Central memory CD8-positive, alpha-beta T cell (primary cell): Measurements from ENCODE around the gene SMARCA2.
"Not testable (repeated sequence)": the region's sequence is repeated elsewhere in the genome, so short reads cannot be mapped to it uniquely, and the experiment has no call there.

Source experiments
- ATAC-seq: fragments of 150-1000 bp; cut with Tn5 transposase; replicated peaks from 2 replicates; pipeline ENCODE4 v1.10.0; 2022; ENCODE audit warnings: mild to moderate bottlenecking, moderate FRiP score, moderate number of reproducible peaks; ENCODE audit not compliant: poor library complexity, severe bottlenecking; ENCODE audit errors: extremely low read depth
- DNase-seq, 2 donors: peaks; one replicate each; pipeline ENCODE4 v3.0.0; 2021; ENCODE audit warnings: low spot score in 2 of 2
- H3K27ac Mint-ChIP-seq: one replicate; pipeline ENCODE4 v1.8.0; 2022; ENCODE audit warnings: low read depth, mild to moderate bottlenecking, moderate library complexity, mixed read lengths
- H3K27me3 Mint-ChIP-seq: one replicate; pipeline ENCODE4 v1.8.0; 2022; ENCODE audit warnings: mixed read lengths
- H3K36me3 Mint-ChIP-seq: one replicate; pipeline ENCODE4 v1.8.0; 2022; ENCODE audit warnings: mild to moderate bottlenecking, moderate library complexity, mixed read lengths; ENCODE audit not compliant: insufficient read depth
- H3K4me1 Mint-ChIP-seq: one replicate; pipeline ENCODE4 v1.8.0; 2022; ENCODE audit warnings: mixed read lengths
- H3K4me3 Mint-ChIP-seq: one replicate; pipeline ENCODE4 v1.8.0; 2022; ENCODE audit warnings: mild to moderate bottlenecking, moderate library complexity, mixed read lengths
- H3K9me3 Mint-ChIP-seq: one replicate; pipeline ENCODE4 v1.8.0; 2022; ENCODE audit warnings: mixed read lengths

SMARCA2 gene

DNA sequence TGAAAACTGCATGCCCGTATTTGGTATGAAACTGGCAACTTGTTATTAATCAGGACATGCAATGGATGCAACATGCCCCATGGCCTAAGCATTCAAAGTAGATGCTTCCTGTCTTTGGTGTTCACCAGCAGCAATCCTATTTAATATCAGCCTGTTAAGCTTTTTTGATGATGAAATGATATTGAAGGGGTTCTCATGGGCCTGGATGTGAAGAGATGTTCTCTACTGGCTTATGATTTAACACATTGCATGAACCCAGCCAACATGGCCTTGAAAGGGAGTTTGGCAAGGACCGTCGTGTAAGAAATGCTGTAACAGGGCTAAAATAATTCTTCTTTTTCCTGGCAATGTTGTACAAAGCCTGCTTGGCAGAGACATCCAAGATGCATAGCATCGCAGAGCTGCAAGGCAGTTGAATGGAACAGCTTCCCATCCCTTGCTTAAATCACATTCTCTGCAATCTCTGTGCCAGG is 111.2 kb downstream of the SMARCA2 start:
- Mint-ChIP-seq H3K27me3 (no peaks in the 10 kb centered on the region), H3K4me1 (peaks cover 64% of the 10 kb centered on the region), H3K4me3 (no peak overlapping the region), H3K27ac (peak overlapping the region; percentile 69), H3K36me3 (peaks cover 41% of the 10 kb centered on the region), H3K9me3 (no peaks in the 10 kb centered on the region)
- no peak for ATAC-seq
- DNase-seq = no peak

DNA sequence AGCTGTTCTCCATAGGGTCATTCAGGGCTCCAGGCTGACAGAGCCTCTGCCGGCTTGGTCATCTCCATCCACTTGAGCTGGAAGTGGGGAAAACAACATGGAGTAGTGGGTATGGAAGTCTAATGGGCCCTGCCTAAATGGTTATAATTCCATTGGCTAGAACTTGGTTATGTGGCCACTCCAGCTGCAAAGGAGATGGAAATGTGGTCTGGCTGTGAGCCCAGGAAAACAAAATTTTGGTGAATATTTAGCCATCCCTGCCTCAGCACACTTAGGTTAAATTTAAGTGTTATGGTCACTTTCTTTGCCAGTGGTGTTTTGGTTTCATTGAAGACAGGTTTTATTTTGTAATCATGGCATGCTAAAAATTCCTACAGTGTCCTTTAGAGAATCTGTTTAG is 112.3 kb downstream of the SMARCA2 start:
- H3K4me1 Mint-ChIP-seq = peaks cover 73% of the 10 kb centered on the region
- H3K9me3 Mint-ChIP-seq = no peaks in the 10 kb centered on the region
- H3K27me3 Mint-ChIP-seq = no peaks in the 10 kb centered on the region
- DNase-seq (no peak), ATAC-seq (no peak)
- H3K4me3 Mint-ChIP-seq = no peak overlapping the region
- H3K36me3 Mint-ChIP-seq = peaks cover 43% of the 10 kb centered on the region
- no peak overlapping the region for H3K27ac Mint-ChIP-seq

DNA sequence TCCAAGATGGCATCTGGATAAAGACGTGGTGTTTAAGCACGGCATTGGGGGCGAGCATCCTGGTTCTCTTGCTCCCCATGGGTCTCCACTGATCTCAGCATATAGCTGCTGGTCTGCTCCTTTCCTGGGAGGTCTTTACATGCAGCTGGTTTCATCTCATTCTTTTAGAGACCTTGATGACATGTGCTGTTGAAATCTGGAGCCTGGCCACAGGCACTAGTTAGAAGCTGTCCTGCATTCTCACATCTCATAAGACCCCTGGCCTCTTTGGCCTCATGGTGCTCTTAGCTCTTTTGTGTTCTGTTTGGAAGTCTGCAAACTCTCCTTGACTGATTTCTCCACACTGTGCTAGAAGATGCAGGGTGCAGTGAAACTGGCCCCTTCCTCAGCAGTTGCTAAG is 113.0 kb downstream of the SMARCA2 start:
- Mint-ChIP-seq H3K4me3 (no peak overlapping the region), H3K4me1 (peaks cover 69% of the 10 kb centered on the region), H3K27ac (no peak overlapping the region), H3K27me3 (no peaks in the 10 kb centered on the region), H3K9me3 (no peaks in the 10 kb centered on the region), H3K36me3 (peaks cover 37% of the 10 kb centered on the region)
- ATAC-seq = no peak
- no peak for DNase-seq

DNA sequence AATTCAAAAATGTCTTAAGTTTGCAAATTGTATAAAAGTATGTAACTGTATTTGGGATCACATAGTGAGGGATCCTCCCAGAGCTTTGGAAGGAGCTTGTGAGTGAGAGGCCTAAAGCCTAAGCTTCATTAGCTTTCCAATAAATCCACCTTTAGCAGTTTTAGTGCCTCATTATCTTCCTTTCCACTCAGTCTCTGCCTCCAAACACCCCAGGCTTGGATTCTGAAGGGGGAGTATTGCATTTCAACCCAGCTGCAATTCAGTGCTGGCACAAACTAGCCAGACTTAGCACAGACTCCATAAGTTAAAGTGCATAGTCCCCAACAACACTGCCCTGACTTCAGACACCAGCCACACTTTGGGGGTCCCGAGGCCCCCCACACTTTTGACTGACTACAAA is 113.5 kb downstream of the SMARCA2 start:
- Mint-ChIP-seq H3K36me3 (peaks cover 35% of the 10 kb centered on the region), H3K4me1 (peaks cover 64% of the 10 kb centered on the region), H3K4me3 (no peak overlapping the region), H3K27ac (no peak overlapping the region), H3K9me3 (no peaks in the 10 kb centered on the region), H3K27me3 (no peaks in the 10 kb centered on the region)
- ATAC-seq (no peak), DNase-seq (no peak)

DNA sequence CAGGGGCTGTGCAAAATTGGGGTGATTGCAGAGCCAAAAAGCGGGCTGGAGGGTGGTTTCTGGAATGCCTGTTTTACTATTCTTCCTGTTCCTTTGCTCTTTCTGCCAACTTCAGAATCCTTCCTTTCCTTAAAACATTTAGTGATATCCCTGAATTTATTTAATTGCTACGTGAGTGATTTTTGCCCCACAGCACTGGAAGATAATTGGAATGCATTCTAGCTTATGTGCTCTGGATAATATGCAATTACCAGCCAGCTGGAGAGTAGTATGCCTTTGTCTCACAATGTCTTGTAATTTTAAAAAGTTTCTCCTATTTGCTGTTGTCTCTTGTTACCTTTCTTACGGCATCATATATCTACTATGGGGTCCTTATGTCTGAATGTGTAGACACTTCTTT is 115.8 kb downstream of the SMARCA2 start:
- H3K9me3 Mint-ChIP-seq = no peaks in the 10 kb centered on the region
- H3K27ac Mint-ChIP-seq = peak overlapping the region; percentile 57
- no peak for ATAC-seq

DNA sequence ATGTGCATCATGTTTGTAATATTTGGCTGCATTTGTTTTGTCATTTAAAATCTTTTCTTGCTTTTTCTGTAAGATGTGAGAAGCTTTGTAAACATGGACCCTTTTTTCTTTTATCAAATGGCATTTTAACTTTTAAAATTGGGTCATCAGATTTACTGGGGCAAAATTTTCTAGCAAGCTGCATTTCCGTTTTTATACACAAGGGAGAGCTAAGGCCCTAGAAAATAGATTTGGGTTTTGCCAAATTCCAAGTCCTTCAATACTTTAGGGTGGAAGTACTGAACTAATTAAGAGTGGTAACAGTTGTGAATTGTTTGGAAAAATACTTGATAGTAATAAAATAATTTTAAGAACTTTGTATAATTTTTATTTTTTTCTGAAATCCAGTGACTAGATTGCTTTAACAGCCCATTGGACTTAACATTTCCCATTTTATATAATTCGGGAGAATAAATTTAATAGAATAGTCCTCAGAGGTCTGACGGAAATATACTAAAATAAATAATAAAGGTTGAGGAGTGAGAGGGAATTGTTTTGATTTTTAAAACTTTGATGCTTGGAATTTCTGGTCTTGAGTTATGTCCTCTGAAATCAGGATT is 117.4 kb downstream of the SMARCA2 start:
- ATAC-seq = no peak
- Mint-ChIP-seq H3K4me1 (peaks cover 52% of the 10 kb centered on the region), H3K27ac (no peak overlapping the region), H3K4me3 (no peak overlapping the region), H3K36me3 (peaks cover 31% of the 10 kb centered on the region), H3K27me3 (no peaks in the 10 kb centered on the region), H3K9me3 (no peaks in the 10 kb centered on the region)
- DNase-seq = no peak

More for the DNA sequence above, 115.8 kb downstream of the SMARCA2 start:
- no peak for DNase-seq
- Mint-ChIP-seq H3K4me3 (no peak overlapping the region), H3K27me3 (no peaks in the 10 kb centered on the region), H3K36me3 (peaks cover 29% of the 10 kb centered on the region), H3K4me1 (peaks cover 57% of the 10 kb centered on the region)

DNA sequence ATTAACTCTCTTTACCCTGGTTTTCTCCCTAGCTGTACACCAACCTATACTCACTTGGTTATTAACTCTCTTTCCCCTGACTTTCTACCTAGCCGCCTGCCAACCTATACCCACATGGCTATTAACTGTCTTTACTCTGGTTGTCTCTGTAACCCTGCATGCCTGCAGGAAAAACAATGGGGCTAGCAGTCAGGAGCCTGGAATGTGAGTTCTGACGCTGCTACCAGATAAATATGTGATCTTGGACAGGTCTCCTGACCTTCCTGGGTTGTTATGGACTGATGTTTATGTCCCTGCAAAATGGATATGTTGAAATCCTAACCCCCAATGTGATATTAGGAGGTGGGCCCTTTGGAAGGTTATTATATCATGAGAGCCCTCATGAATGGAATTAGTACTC is 119.2 kb downstream of the SMARCA2 start:
- H3K4me1 Mint-ChIP-seq = peaks cover 56% of the 10 kb centered on the region
- H3K27me3 Mint-ChIP-seq = no peaks in the 10 kb centered on the region
- no peak overlapping the region for H3K4me3 Mint-ChIP-seq
- H3K36me3 Mint-ChIP-seq = peaks cover 32% of the 10 kb centered on the region
- no peak overlapping the region for H3K27ac Mint-ChIP-seq
- DNase-seq = no peak
- no peaks in the 10 kb centered on the region for H3K9me3 Mint-ChIP-seq
- no peak for ATAC-seq

DNA sequence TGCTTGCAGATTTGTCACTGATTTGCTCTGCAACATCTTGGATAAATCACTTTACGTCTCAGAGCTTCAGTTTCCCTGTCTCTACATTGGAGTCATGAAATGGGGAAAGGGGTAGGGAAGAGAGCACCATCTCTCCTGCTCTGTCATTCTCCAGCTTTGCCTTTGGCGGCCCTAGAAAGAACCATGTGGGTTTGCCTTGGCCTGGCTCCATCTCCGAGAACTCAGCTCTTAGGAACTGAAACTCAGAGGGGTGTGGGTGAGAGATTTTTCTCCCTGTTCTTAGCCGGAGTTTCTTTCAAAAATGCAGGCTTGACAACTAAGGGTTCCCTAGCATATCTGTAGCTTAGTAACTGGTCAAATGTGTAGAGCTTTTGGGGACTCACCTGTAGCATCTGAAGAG is 123.5 kb downstream of the SMARCA2 start:
- Mint-ChIP-seq H3K9me3 (no peaks in the 10 kb centered on the region), H3K4me3 (no peak overlapping the region), H3K4me1 (peaks cover 62% of the 10 kb centered on the region), H3K36me3 (peaks cover 29% of the 10 kb centered on the region), H3K27me3 (no peaks in the 10 kb centered on the region), H3K27ac (no peak overlapping the region)
- no peak for DNase-seq
- ATAC-seq = no peak

DNA sequence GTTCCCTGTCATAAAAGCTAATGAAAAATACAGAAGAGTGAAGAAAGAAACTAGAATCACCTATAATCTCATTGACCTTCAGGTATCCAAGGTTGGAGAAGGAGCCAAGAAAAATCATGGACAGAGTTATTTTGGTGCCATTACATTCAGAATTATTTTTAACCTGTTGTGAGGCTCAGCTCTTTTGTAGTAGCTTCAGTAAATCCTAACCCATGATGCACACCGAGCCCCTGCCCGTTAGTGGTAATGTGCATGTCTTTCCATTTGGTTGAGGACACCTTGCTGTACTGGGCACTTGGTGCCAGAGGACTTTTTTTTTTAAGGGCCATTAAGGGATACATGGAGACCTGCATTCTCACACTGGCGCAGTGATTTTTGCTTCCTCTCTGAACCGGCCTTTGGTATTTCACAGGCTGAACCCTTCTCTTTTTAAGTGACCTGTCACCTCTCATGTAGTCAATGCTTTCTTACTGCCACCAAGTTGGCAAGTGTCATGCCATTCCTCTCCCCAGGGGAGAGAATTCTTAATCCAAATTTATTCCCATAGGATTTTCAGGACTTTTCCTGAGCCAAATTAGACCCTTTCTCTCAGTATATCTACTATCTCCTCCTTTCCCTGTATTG is 125.6 kb downstream of the SMARCA2 start:
- Mint-ChIP-seq H3K9me3 (no peaks in the 10 kb centered on the region), H3K27me3 (no peaks in the 10 kb centered on the region), H3K36me3 (peaks cover 22% of the 10 kb centered on the region), H3K27ac (peak overlapping the region; percentile 35), H3K4me3 (no peak overlapping the region), H3K4me1 (peaks cover 68% of the 10 kb centered on the region)
- DNase-seq (no peak), ATAC-seq (no peak)

DNA sequence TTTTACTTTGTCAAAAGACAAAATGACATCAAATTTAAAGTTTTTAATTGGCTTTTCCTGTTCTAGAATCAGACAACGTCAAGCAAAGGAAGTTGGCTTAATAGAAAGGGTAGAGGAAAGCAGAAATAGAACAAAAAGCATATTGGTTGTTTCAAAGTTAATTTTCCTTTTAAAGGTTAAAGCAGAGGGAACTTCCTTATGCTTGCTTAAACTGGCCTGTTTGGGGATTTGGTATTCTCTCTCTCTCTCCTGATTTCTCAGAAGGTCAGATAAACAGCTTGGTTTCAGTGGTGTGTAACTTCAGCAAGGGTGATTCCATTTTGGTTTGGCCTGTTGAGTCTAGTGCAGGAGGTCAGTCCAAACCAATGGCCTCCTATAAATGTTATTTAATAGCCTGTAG is 127.1 kb downstream of the SMARCA2 start:
- ATAC-seq (no peak), DNase-seq (no peak)
- H3K27ac Mint-ChIP-seq = no peak overlapping the region
- H3K27me3 Mint-ChIP-seq = no peaks in the 10 kb centered on the region
- H3K9me3 Mint-ChIP-seq = no peaks in the 10 kb centered on the region
- peaks cover 76% of the 10 kb centered on the region for H3K4me1 Mint-ChIP-seq
- H3K4me3 Mint-ChIP-seq = no peak overlapping the region
- peaks cover 14% of the 10 kb centered on the region for H3K36me3 Mint-ChIP-seq

DNA sequence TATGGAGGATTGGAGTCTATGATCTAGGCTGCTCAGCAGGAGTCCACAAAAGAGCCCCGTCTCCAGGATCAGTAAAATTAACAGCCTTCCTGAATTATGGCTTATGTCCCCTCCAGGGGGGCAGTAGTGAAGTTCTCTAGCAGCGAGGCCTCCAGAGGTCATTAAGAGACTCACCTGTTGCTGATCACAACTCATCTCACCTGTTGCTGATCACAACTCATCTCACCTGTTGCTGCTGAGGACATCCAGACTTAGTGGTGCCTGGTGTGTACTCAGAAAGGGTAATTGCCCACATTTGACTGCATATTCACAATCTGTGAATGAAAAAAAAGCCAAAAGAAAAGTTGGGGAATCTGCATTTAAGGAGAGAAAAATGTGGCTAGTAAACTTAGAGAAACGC is 129.5 kb downstream of the SMARCA2 start:
- H3K36me3 Mint-ChIP-seq = peaks cover 11% of the 10 kb centered on the region

DNA sequence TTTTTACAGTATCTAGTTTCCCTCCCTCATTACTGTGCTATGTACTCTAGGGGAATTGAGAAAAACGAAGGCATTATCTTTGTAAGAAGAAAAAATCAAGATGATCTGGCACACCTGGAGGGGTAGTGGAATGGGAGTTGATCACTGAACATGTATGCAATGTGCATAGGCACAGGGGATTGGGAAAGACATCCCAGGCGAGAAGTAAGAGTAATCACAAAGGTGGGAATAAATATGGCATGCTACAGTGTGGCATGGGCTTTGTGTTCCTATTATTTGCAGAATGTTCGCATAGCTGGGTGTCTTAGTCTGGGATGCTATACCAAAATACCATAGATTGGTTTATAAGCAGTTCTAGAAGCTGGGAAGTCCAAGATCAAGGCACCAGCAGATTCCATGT is 130.6 kb downstream of the SMARCA2 start:
- no peak overlapping the region for H3K4me3 Mint-ChIP-seq
- peaks cover 8% of the 10 kb centered on the region for H3K36me3 Mint-ChIP-seq
- no peak for ATAC-seq
- H3K27me3 Mint-ChIP-seq = no peaks in the 10 kb centered on the region
- no peaks in the 10 kb centered on the region for H3K9me3 Mint-ChIP-seq
- no peak for DNase-seq
- peaks cover 80% of the 10 kb centered on the region for H3K4me1 Mint-ChIP-seq
- H3K27ac Mint-ChIP-seq = no peak overlapping the region

More for the DNA sequence above, 129.5 kb downstream of the SMARCA2 start:
- ATAC-seq (no peak), DNase-seq (no peak)
- Mint-ChIP-seq H3K27ac (peak overlapping the region; percentile 67), H3K4me3 (no peak overlapping the region), H3K27me3 (no peaks in the 10 kb centered on the region), H3K4me1 (peaks cover 69% of the 10 kb centered on the region), H3K9me3 (no peaks in the 10 kb centered on the region)

DNA sequence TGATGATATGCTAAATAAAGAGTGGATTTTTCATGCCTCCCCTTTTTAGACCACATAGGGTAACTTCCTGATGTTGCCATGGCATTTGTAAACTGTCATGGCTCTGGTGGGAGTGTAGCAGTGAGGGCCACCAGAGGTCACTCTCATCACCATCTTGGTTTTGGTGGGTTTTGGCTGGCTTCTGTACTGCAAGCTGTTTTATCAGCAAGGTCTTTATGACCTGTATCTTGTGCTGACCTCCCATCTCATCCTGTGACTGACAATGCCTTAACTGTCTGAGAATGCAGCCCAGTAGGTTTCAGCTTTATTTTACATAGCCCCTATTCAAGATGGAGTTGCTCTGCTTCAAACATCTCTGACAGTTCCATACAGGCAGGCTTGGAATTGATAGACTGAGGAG is 131.6 kb downstream of the SMARCA2 start:
- H3K27me3 Mint-ChIP-seq, H3K36me3 Mint-ChIP-seq, H3K9me3 Mint-ChIP-seq, DNase-seq, ATAC-seq, H3K4me3 Mint-ChIP-seq: not testable (repeated sequence)
- H3K27ac Mint-ChIP-seq = peak overlapping the region; percentile 50
- peaks cover 79% of the 10 kb centered on the region for H3K4me1 Mint-ChIP-seq
